Activated CD8-positive, alpha-beta memory T cell treated with anti-CD3 and anti-CD28 coated beads for 48 hours (primary cell): Measurements from ENCODE around the gene LRFN2.

Source experiments
- DNase-seq, 3 experiments: peaks; one replicate each; pipeline ENCODE4 v3.0.0-alpha.2; 2020; ENCODE audit warnings: low read depth in 2 of 3, low spot score in 2 of 3

The LRFN2 gene

GRCh38 chr6:40517654-40518053 is 69.5 kb downstream of the LRFN2 start:
- DNase-seq = no peak

- no peak for DNase-seq
These were observed 70.7 kb downstream of the LRFN2 start for GRCh38 chr6:40516429-40516828.

- no peak for DNase-seq
These were observed 74.8 kb downstream of the LRFN2 start for GRCh38 chr6:40512340-40512739.

GRCh38 chr6:40511884-40512283 is 75.3 kb downstream of the LRFN2 start:
- DNase-seq = no peak

- DNase-seq = no peak
These were observed 76.7 kb downstream of the LRFN2 start for GRCh38 chr6:40510442-40510841.

GRCh38 chr6:40509716-40510260 is 77.4 kb downstream of the LRFN2 start:
- DNase-seq = no peak

- no peak for DNase-seq
These were observed 78.1 kb downstream of the LRFN2 start for GRCh38 chr6:40509086-40509485.

GRCh38 chr6:40506954-40507353 is 80.2 kb downstream of the LRFN2 start:
- no peak for DNase-seq

GRCh38 chr6:40505191-40505810 is 81.9 kb downstream of the LRFN2 start:
- DNase-seq = no peak

- DNase-seq = no peak
These were observed 82.9 kb downstream of the LRFN2 start for GRCh38 chr6:40504274-40504673.

- DNase-seq = no peak
These were observed 86.9 kb downstream of the LRFN2 start for GRCh38 chr6:40500227-40500626.

GRCh38 chr6:40499215-40499614 is 87.9 kb downstream of the LRFN2 start:
- no peak for DNase-seq

GRCh38 chr6:40498148-40498547 is 89.0 kb downstream of the LRFN2 start:
- no peak for DNase-seq

GRCh38 chr6:40492187-40492586 is 95.0 kb downstream of the LRFN2 start:
- DNase-seq = no peak

- DNase-seq = no peak
These were observed 96.7 kb downstream of the LRFN2 start for GRCh38 chr6:40490508-40490907.

GRCh38 chr6:40489798-40490197 is 97.4 kb downstream of the LRFN2 start:
- no peak for DNase-seq

- no peak for DNase-seq
These were observed 100.6 kb downstream of the LRFN2 start for GRCh38 chr6:40486576-40486975.

GRCh38 chr6:40485795-40486194 is 101.4 kb downstream of the LRFN2 start:
- no peak for DNase-seq

- no peak for DNase-seq
These were observed 101.9 kb downstream of the LRFN2 start for GRCh38 chr6:40485300-40485699.

- no peak for DNase-seq
These were observed 103.1 kb downstream of the LRFN2 start for GRCh38 chr6:40484066-40484465.

- DNase-seq = no peak
These were observed 104.6 kb downstream of the LRFN2 start for GRCh38 chr6:40482532-40482931.

GRCh38 chr6:40480678-40481077 is 106.5 kb downstream of the LRFN2 start:
- no peak for DNase-seq

- no peak for DNase-seq
These were observed 107.5 kb downstream of the LRFN2 start for GRCh38 chr6:40479706-40480105.
